OCI-LY1 (cell line): Measurements from ENCODE around the gene MSMO1.

Experiments
- CTCF ChIP-seq: fragments of 200-600 bp; sonication (generic), shearing (Covaris generic); IDR thresholded peaks from 2 replicates; pipeline ENCODE4 v1.5.1; 2017; ENCODE audit warnings: mild to moderate bottlenecking, antibody characterized with exemption, low read length, moderate library complexity, mixed read lengths
- EZH2 ChIP-seq: fragments of 200-600 bp; sonication (generic), shearing (Covaris generic); IDR thresholded peaks from 2 replicates; pipeline ENCODE4 v1.8.0; 2017; ENCODE audit warnings: borderline replicate concordance, mixed run types, mild to moderate bottlenecking, antibody characterized with exemption, low read length, moderate library complexity, mixed read lengths

GRCh38 chr4:165384598-165384997 is 57.1 kb downstream of the MSMO1 start:
- TF ChIP-seq CTCF (no peak), EZH2 (no peak)
